ENCODE data around the gene GPC6. TPM values are rescaled to one million over a fixed set of nuclear protein-coding genes. Genes with fewer than 3 reads are reported as not detected.
A peak's percentile ranks its signal among the peaks of the same experiment; 100 is the strongest.

The GPC6 gene
- total RNA-seq, 6 donors from 2014 or later, result 1.3 to 7.3 (median 3.4) TPM

- 78 to 79% methylated on average over 5 of the region's 5 CpGs for WGBS, 2 donors
- H3K9me3 ChIP-seq, result no peaks in the 10 kb centered on the region
- H3K4me3 ChIP-seq, result no peak overlapping the region
- no peaks in the 10 kb centered on the region for H3K4me1 ChIP-seq
- DNase-seq, result no peak
- TF ChIP-seq, protein P1, sequence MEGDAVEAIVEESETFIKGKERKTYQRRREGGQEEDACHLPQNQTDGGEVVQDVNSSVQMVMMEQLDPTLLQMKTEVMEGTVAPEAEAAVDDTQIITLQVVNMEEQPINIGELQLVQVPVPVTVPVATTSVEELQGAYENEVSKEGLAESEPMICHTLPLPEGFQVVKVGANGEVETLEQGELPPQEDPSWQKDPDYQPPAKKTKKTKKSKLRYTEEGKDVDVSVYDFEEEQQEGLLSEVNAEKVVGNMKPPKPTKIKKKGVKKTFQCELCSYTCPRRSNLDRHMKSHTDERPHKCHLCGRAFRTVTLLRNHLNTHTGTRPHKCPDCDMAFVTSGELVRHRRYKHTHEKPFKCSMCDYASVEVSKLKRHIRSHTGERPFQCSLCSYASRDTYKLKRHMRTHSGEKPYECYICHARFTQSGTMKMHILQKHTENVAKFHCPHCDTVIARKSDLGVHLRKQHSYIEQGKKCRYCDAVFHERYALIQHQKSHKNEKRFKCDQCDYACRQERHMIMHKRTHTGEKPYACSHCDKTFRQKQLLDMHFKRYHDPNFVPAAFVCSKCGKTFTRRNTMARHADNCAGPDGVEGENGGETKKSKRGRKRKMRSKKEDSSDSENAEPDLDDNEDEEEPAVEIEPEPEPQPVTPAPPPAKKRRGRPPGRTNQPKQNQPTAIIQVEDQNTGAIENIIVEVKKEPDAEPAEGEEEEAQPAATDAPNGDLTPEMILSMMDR (IDR thresholded peaks at IDR 0.05), result no peak
- TF ChIP-seq POLR2AphosphoS5 (IDR thresholded peaks at IDR 0.05) (no peak), EP300 (IDR thresholded peaks at IDR 0.05) (no peak), POLR2A (IDR thresholded peaks at IDR 0.05) (no peak)
- H3K36me3 ChIP-seq, result no peaks in the 10 kb centered on the region
- H3K27ac ChIP-seq, result no peak overlapping the region
- ATAC-seq (ENCODE audit: low FRiP score in 2 of 2), result no peak
- H3K27me3 ChIP-seq, result no peaks in the 10 kb centered on the region
Observed at GRCh38 chr13:94188201-94188854, 961.7 kb downstream of the GPC6 start.

DNA sequence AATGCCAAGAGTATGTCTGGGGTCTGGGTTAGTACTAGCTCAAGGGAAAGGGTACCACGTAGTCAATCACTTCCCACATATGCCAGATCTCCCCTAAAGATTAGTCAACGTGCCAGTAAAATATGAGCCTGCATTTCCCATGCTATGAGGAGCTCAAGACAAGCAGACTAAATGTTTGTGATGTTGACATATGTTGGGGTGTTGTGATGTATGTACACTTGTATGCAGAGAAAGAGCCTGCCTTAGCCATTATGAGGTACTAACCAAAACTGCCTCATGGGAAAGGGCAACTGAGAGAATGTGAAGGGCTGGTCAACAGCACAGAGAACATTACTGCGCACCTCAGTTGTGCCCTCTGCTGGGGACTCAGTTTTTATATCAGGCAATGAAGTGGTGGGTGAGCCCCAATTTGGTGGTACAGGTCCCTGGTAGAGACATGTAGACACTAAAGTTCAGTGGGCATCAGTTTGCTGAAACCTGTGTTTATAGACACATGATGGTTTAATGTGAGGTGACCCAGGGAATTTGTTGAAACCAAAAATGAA is 965.9 kb downstream of the GPC6 start:
- Histone ChIP-seq H3K27ac (no peak overlapping the region), H3K36me3 (no peaks in the 10 kb centered on the region), H3K4me1 (no peaks in the 10 kb centered on the region), H3K4me3 (no peak overlapping the region), H3K27me3 (no peaks in the 10 kb centered on the region), H3K9me3 (no peaks in the 10 kb centered on the region)
- 68 to 72% methylated on average over 3 of the region's 3 CpGs for WGBS, 2 donors
- peak in 1 of 2 donors; percentile 31 for ATAC-seq (ENCODE audit: low FRiP score in 2 of 2)
- no peak for TF ChIP-seq POLR2AphosphoS5 (IDR thresholded peaks at IDR 0.05)
- TF ChIP-seq, protein P1 (IDR thresholded peaks at IDR 0.05), result peak in 4 of 6 experiments; percentile 15 to 29 (median 20)
- DNase-seq, result peak in 1 of 2 donors; percentile 29

DNA sequence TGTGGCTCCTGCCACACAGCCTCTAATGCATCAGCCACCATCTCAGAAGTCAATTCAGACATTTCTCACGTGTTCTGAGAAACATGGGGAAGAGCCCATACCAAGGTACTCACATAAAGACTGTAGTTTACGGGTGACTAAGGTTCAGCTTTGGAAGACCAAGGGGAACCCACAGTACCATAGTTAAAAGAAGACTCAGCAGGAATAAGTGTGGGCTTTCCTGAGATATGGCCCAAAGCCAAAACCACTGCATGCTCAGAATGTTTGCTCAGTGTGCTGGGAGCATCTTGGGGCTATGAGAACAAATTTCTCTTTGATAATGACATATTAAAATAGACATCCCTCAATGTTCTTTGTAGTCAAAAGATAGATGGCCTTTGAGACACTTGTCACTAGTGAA is 969.1 kb downstream of the GPC6 start:
- no peak for DNase-seq
- Histone ChIP-seq H3K27ac (no peak overlapping the region), H3K4me1 (no peaks in the 10 kb centered on the region), H3K4me3 (no peak overlapping the region), H3K9me3 (no peaks in the 10 kb centered on the region), H3K36me3 (no peaks in the 10 kb centered on the region), H3K27me3 (no peaks in the 10 kb centered on the region)
- WGBS, 2 donors, result 84 to 92% methylated on average over 2 of the region's 2 CpGs
- ATAC-seq (ENCODE audit: low FRiP score in 2 of 2), result peak in 1 of 2 donors; percentile 11
- TF ChIP-seq EP300 (IDR thresholded peaks at IDR 0.05), result no peak

- Histone ChIP-seq H3K27me3 (no peaks in the 10 kb centered on the region), H3K27ac (no peak overlapping the region), H3K4me1 (no peaks in the 10 kb centered on the region), H3K9me3 (no peaks in the 10 kb centered on the region), H3K36me3 (no peaks in the 10 kb centered on the region), H3K4me3 (no peak overlapping the region)
- no peak for TF ChIP-seq EP300 (IDR thresholded peaks at IDR 0.05)
- TF ChIP-seq, protein P1 (IDR thresholded peaks at IDR 0.05), result no peak
- no peak for TF ChIP-seq POLR2AphosphoS5 (IDR thresholded peaks at IDR 0.05)
- TF ChIP-seq POLR2A (IDR thresholded peaks at IDR 0.05), result no peak
- ATAC-seq (ENCODE audit: low FRiP score in 2 of 2), result peak in 1 of 2 donors; percentile 51
- 35 to 42% methylated on average over 5 of the region's 5 CpGs for WGBS, 2 donors
- no peak for DNase-seq
Observed at GRCh38 chr13:94196413-94196812, 969.8 kb downstream of the GPC6 start.

- Histone ChIP-seq H3K27me3 (no peaks in the 10 kb centered on the region), H3K27ac (no peak overlapping the region), H3K9me3 (no peaks in the 10 kb centered on the region), H3K36me3 (no peaks in the 10 kb centered on the region), H3K4me1 (no peaks in the 10 kb centered on the region), H3K4me3 (no peak overlapping the region)
- DNase-seq, result no peak
- no peak for ATAC-seq (ENCODE audit: low FRiP score in 2 of 2)
- TF ChIP-seq EP300 (IDR thresholded peaks at IDR 0.05) (no peak), POLR2A (IDR thresholded peaks at IDR 0.05) (no peak), POLR2AphosphoS5 (IDR thresholded peaks at IDR 0.05) (no peak)
- TF ChIP-seq, protein P1 (IDR thresholded peaks at IDR 0.05), result no peak
- 64 to 69% methylated on average over 4 of the region's 4 CpGs for WGBS, 2 donors
Observed at GRCh38 chr13:94198681-94199080, 972.1 kb downstream of the GPC6 start.
